Esophagus (tissue), 2 donors: Measurements from ENCODE around the gene SETSIP. TPM values are rescaled to one million over a fixed set of nuclear protein-coding genes. Genes with fewer than 3 reads are reported as not detected.

Experiments
- H3K27ac ChIP-seq, 2 donors: one replicate each; pipeline ENCODE4 v1.5.1; 2013; ENCODE audit warnings: low read depth in 2 of 2, mild to moderate bottlenecking in 2 of 2, inconsistent platforms in 1 of 2, low read length in 1 of 2, moderate library complexity in 1 of 2
- H3K27me3 ChIP-seq, 2 donors: one replicate each; pipeline ENCODE4 v1.6.1; 2013; ENCODE audit warnings: low read length in 2 of 2, control low read depth in 1 of 2, mild to moderate bottlenecking in 1 of 2; ENCODE audit not compliant: insufficient read depth in 2 of 2, control insufficient read depth in 1 of 2
- H3K36me3 ChIP-seq, 2 donors: one replicate each; pipeline ENCODE4 v1.6.1; 2013; ENCODE audit warnings: low read length in 1 of 2; ENCODE audit not compliant: control insufficient read depth in 2 of 2, insufficient read depth in 2 of 2
- H3K4me1 ChIP-seq, 2 donors: one replicate each; pipeline ENCODE4 v1.6.1; 2013; ENCODE audit warnings: low read length in 1 of 2; ENCODE audit not compliant: control insufficient read depth in 2 of 2, insufficient read depth in 2 of 2
- H3K4me3 ChIP-seq, 2 donors: one replicate each; pipeline ENCODE4 v1.5.1; 2013; ENCODE audit warnings: low read length in 2 of 2, mild to moderate bottlenecking in 2 of 2, low read depth in 1 of 2, moderate library complexity in 1 of 2
- H3K9me3 ChIP-seq, 2 donors: one replicate each; pipeline ENCODE4 v1.6.1; 2013; ENCODE audit warnings: mild to moderate bottlenecking in 2 of 2, low read depth in 1 of 2, low read length in 1 of 2, moderate library complexity in 1 of 2; ENCODE audit not compliant: control insufficient read depth in 2 of 2, insufficient read depth in 1 of 2
- WGBS, 2 donors: extraction: QIAGEN DNeasy Blood & Tissue Kit; methylation state at CpG; one replicate each; pipeline ENCODE4 v1.1.7; 2013; 5-methylcytosine and 5-hydroxymethylcytosine counted together
- polyA plus RNA-seq, 2 donors: library from polyadenylated mRNA; stranded (reverse); fragments of 200-250 nt; gene quantifications; one replicate each; pipeline ENCODE4 v1.2.3, GENCODE V29; 2013
- donor health status: healthy with polysubstance abuse.
- donor health status: Bipolar disorder and iron deficiency.

The SETSIP gene
- under 1 TPM in 1 of 2 donors, not detected in 1; 0.06 TPM for polyA plus RNA-seq

- H3K4me1 ChIP-seq, result no peaks in the 10 kb centered on the region
- H3K4me3 ChIP-seq, result no peak within 1 kb of the TSS
- no peak within 1 kb of the TSS for H3K27ac ChIP-seq
- no peaks in the 10 kb centered on the region for H3K27me3 ChIP-seq
- no peaks in the 10 kb centered on the region for H3K36me3 ChIP-seq
- no peaks in the 10 kb centered on the region for H3K9me3 ChIP-seq
- WGBS, 2 donors, result 76 to 82% methylated on average over 3 of the region's 3 CpGs
These were observed at the start of gene SETSIP for GRCh38 chr1:92075311-92075710. TSS of gene SETSIP (minus strand) at chr1:92075411. CDS start at chr1:92075411, 0 bp downstream.

- Histone ChIP-seq H3K27ac (no peak overlapping the region), H3K4me1 (no peaks in the 10 kb centered on the region), H3K9me3 (no peaks in the 10 kb centered on the region), H3K27me3 (no peaks in the 10 kb centered on the region), H3K4me3 (no peak overlapping the region), H3K36me3 (no peaks in the 10 kb centered on the region)
- 57 to 69% methylated on average over 3 of the region's 3 CpGs for WGBS, 2 donors
These were observed 48.7 kb upstream of the SETSIP start for GRCh38 chr1:92123868-92124267.

GRCh38 chr1:92118826-92119225, 43.6 kb upstream of the SETSIP start:
- no peaks in the 10 kb centered on the region for H3K9me3 ChIP-seq
- no peaks in the 10 kb centered on the region for H3K27me3 ChIP-seq
- no peaks in the 10 kb centered on the region for H3K36me3 ChIP-seq
- no peak overlapping the region for H3K27ac ChIP-seq
- H3K4me3 ChIP-seq, result no peak overlapping the region
- H3K4me1 ChIP-seq, result no peaks in the 10 kb centered on the region
- 58 to 64% methylated on average over 3 of the region's 3 CpGs for WGBS, 2 donors

GRCh38 chr1:92117526-92117925, 42.3 kb upstream of the SETSIP start:
- no peaks in the 10 kb centered on the region for H3K36me3 ChIP-seq
- no peak overlapping the region for H3K4me3 ChIP-seq
- 53 to 60% methylated on average over 2 of the region's 2 CpGs for WGBS, 2 donors
- H3K9me3 ChIP-seq, result no peaks in the 10 kb centered on the region
- no peaks in the 10 kb centered on the region for H3K27me3 ChIP-seq
- no peak overlapping the region for H3K27ac ChIP-seq
- H3K4me1 ChIP-seq, result no peaks in the 10 kb centered on the region

GRCh38 chr1:92108631-92109030, 33.4 kb upstream of the SETSIP start:
- 91 to 97% methylated on average over 2 of the region's 2 CpGs for WGBS, 2 donors
- no peaks in the 10 kb centered on the region for H3K36me3 ChIP-seq
- H3K27ac ChIP-seq, result no peak overlapping the region
- H3K4me3 ChIP-seq, result no peak overlapping the region
- no peaks in the 10 kb centered on the region for H3K9me3 ChIP-seq
- H3K4me1 ChIP-seq, result no peaks in the 10 kb centered on the region
- H3K27me3 ChIP-seq, result no peaks in the 10 kb centered on the region

- Histone ChIP-seq H3K27me3 (no peaks in the 10 kb centered on the region), H3K36me3 (no peaks in the 10 kb centered on the region), H3K4me1 (no peaks in the 10 kb centered on the region), H3K27ac (no peak overlapping the region), H3K4me3 (no peak overlapping the region), H3K9me3 (no peaks in the 10 kb centered on the region)
- WGBS, 2 donors, result 86 to 88% methylated on average over 3 of the region's 3 CpGs
These were observed 30.4 kb upstream of the SETSIP start for GRCh38 chr1:92105546-92106081.

- Histone ChIP-seq H3K9me3 (no peaks in the 10 kb centered on the region), H3K4me3 (no peak overlapping the region), H3K36me3 (no peaks in the 10 kb centered on the region), H3K27me3 (no peaks in the 10 kb centered on the region), H3K27ac (no peak overlapping the region), H3K4me1 (no peaks in the 10 kb centered on the region)
These were observed 21.1 kb upstream of the SETSIP start for GRCh38 chr1:92096317-92096716.

- Histone ChIP-seq H3K27ac (no peak overlapping the region), H3K9me3 (no peaks in the 10 kb centered on the region), H3K4me3 (no peak overlapping the region), H3K27me3 (no peaks in the 10 kb centered on the region), H3K36me3 (no peaks in the 10 kb centered on the region), H3K4me1 (no peaks in the 10 kb centered on the region)
- 93 to 94% methylated on average over 5 of the region's 5 CpGs for WGBS, 2 donors
These were observed 20.7 kb upstream of the SETSIP start for GRCh38 chr1:92095874-92096273.

- H3K27ac ChIP-seq, result no peak overlapping the region
- H3K4me1 ChIP-seq, result no peaks in the 10 kb centered on the region
- no peaks in the 10 kb centered on the region for H3K36me3 ChIP-seq
- no peaks in the 10 kb centered on the region for H3K9me3 ChIP-seq
- H3K27me3 ChIP-seq, result no peaks in the 10 kb centered on the region
- no peak overlapping the region for H3K4me3 ChIP-seq
- WGBS, 2 donors, result 81 to 90% methylated on average over 1 of the region's 1 CpG
These were observed 19.4 kb upstream of the SETSIP start for GRCh38 chr1:92094595-92094994.

- WGBS, 2 donors, result 71 to 76% methylated on average over 2 of the region's 2 CpGs
- H3K27me3 ChIP-seq, result no peaks in the 10 kb centered on the region
- no peaks in the 10 kb centered on the region for H3K4me1 ChIP-seq
- no peak overlapping the region for H3K4me3 ChIP-seq
- H3K9me3 ChIP-seq, result no peaks in the 10 kb centered on the region
- no peak overlapping the region for H3K27ac ChIP-seq
- no peaks in the 10 kb centered on the region for H3K36me3 ChIP-seq
These were observed 18.9 kb upstream of the SETSIP start for GRCh38 chr1:92094090-92094489.
